GM19455 (cell line): ENCODE data around the gene UBR3.
"Not testable (repeated sequence)": the region's sequence is repeated elsewhere in the genome, so short reads cannot be mapped to it uniquely, and the experiment has no call there.

Source experiments
- ATAC-seq: cut with Tn5 transposase; IDR thresholded peaks from one replicate; pipeline ENCODE4 v1.9.1; 2021; ENCODE audit not compliant: unreplicated experiment

Gene UBR3

DNA sequence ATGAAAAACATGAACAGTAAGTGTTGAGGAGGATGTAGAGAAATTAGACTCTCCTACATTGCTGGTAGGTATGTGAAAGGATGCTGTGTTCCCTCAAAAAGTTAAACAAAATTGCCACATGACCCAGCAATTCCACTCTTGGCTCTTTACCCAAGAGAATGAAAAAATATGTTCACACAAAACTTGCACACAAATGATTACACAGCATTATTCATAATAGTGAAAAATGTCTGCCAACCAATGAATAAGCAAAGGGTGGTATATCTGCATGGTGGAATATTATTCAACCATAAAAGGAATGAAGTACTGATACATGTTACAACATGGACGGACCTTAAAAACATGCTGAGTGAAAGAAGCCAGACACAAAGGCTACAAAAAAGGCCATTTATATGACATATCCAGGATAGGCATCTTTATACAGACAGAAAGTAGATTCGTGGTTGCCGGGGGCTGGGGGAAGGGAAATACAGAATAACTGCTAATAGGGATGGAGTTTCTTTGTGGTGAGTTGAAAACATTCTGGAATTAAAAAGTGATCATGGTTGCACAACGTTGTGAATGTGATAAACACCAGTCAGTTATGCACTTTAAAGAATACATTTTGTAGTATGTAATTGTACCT lies 265.3 kb downstream of the UBR3 start:
- ATAC-seq, result no peak

- no peak for ATAC-seq
These were observed 268.1 kb downstream of the UBR3 start for GRCh38 chr2:170095380-170095779.

- ATAC-seq, result no peak
These were observed 271.5 kb downstream of the UBR3 start for GRCh38 chr2:170098626-170099312.

- no peak for ATAC-seq
These were observed 274.5 kb downstream of the UBR3 start for GRCh38 chr2:170101789-170102188.

GRCh38 chr2:170106102-170106840 lies 279.0 kb downstream of the UBR3 start:
- no peak for ATAC-seq

DNA sequence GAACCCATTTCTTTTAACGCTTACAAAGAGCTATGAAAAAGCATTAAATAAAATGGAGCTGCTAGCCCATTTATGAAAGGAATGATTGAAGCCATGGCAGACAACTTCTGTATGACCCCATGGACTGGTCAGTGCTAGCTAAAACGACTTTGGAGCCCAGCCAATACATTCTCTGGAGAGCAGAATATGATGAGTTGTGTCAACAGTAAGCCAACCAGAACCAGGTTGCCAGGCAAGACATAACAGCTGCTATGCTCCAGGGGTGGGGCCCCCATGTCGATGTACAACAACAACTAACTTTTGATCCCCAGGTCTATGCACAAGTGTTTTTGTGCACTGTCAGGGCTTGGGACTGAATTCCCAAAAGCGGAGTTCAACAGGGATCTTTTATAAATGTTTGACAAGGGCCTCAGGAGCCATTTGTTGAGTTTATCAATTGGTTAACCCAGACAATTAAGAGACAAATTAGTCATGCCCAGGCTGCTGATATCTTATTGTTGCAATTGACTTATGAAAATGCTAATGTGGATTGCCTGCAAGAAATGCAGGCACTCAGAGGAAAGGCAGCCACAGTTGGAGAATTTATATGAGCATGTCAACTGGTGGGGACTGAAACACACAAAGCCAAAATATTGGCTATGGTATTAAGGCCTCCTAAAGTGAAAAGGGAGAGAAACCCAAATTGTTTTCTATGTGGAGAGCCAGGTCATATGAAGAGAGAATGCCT lies 286.1 kb downstream of the UBR3 start:
- ATAC-seq, result no peak

- ATAC-seq, result no peak
These were observed 288.4 kb downstream of the UBR3 start for GRCh38 chr2:170115501-170116229.

- no peak for ATAC-seq
These were observed 291.4 kb downstream of the UBR3 start for GRCh38 chr2:170118641-170119040.

DNA sequence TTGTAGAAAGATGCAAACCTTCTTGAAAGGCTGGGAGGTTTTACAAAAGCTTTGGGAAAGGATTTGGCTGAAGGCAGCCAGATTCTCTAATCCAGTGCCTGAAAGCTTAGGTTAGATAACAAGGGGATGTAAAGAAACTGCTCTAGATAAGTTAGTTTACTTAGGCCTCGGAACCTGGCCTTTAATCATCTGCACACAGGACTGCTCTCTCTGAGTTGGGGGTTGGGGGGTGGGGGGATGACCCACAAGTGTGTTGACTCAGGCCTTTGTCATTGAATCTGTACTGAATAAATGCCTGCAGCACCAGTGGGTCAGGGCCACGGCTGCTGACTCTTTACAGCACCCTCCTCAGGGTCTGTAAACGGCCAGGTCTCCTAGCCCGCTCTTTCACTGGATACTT lies 292.1 kb downstream of the UBR3 start:
- ATAC-seq, result not testable (repeated sequence)

DNA sequence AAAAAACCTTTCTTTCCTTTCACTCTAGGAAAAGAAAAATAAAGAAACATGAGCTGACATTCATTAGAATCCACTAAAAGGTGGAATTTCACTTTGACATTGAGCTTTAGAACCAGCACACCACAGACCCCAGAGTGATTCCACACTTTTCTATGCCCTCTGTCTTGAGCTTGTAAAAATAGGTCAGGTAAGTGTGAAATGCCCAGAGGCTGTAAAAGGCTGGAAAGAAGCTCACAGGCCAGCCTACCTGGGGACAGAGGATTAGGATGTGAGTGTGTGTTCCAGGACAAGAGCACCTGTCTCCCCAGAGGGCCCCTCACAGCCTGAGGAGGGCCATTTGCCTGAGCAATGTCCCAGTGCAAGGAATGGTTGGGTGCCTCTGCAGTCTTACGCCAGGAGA lies 294.4 kb downstream of the UBR3 start:
- no peak for ATAC-seq

- no peak for ATAC-seq
These were observed 295.8 kb downstream of the UBR3 start for GRCh38 chr2:170122883-170123547.

DNA sequence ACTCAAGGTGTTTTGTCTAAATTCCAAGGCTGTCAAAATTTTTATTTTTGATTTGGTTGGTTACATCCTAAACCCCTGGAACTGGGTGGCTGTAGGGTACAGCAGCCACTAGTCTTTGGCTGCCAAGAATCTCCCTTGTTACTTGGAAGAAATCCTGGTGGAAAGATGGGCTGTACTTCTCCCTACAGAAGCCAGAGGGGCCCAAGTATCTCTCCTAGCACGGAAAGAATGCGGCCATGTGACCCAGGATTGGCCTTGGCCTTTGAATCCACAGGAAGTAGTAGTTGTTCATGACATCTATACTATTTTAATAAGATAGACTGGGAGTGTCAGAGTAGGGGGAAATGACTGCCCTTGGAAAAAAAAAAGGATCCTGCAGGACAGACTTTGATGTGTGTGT lies 296.3 kb downstream of the UBR3 start:
- ATAC-seq, result no peak

- ATAC-seq, result not testable (repeated sequence)
These were observed 299.0 kb downstream of the UBR3 start for GRCh38 chr2:170126138-170126728.
